Measurements from ENCODE around the gene AGAP6.
"Not testable (repeated sequence)": the region's sequence is repeated elsewhere in the genome, so short reads cannot be mapped to it uniquely, and the experiment has no call there.

- TF ChIP-seq CSRNP3 (CRISPR knock-in tag; IDR thresholded peaks at IDR 0.05); PATZ1 (CRISPR knock-in tag; IDR thresholded peaks at IDR 0.05; ENCODE audit: borderline replicate concordance); ZNF8 (CRISPR knock-in tag; IDR thresholded peaks at IDR 0.05); ZNF70 (CRISPR knock-in tag; IDR thresholded peaks at IDR 0.05); ZFP30 (CRISPR knock-in tag; IDR thresholded peaks at IDR 0.05); ISL1 (CRISPR knock-in tag; IDR thresholded peaks at IDR 0.05); TCF4 (CRISPR knock-in tag; IDR thresholded peaks at IDR 0.05; ENCODE audit: borderline replicate concordance); TSHZ2 (CRISPR knock-in tag; IDR thresholded peaks at IDR 0.05); ESRRG (CRISPR knock-in tag; IDR thresholded peaks at IDR 0.05); ZFP3 (CRISPR knock-in tag; IDR thresholded peaks at IDR 0.05); CSDC2 (CRISPR knock-in tag; IDR thresholded peaks at IDR 0.05); TOX (CRISPR knock-in tag; IDR thresholded peaks at IDR 0.05; ENCODE audit: borderline replicate concordance): not testable (repeated sequence)
Measured at GRCh38 chr10:50055494-50056292, 67.5 kb downstream of the AGAP6 start.

Measured in SK-N-SH treated with all-trans-retinoic acid at 6 μM for 48 hours (cell line).